IPS-18c (cell line): ENCODE measurements around the gene PINLYP.
A peak's percentile ranks its signal among the peaks of the same experiment; 100 is the strongest.
"Not testable (repeated sequence)": the region's sequence is repeated elsewhere in the genome, so short reads cannot be mapped to it uniquely, and the experiment has no call there.

Experiments
- H3K4me3 ChIP-seq: 2 replicates; pipeline ENCODE4 v1.7.0; 2013; ENCODE audit warnings: low read depth, mild to moderate bottlenecking, low read length, moderate library complexity; ENCODE audit not compliant: insufficient read depth
- H3K9me3 ChIP-seq: one replicate; pipeline ENCODE4 v1.6.1; 2013; ENCODE audit warnings: mild to moderate bottlenecking, low read length, moderate library complexity; ENCODE audit not compliant: control insufficient read depth, insufficient read depth

The PINLYP gene

DNA sequence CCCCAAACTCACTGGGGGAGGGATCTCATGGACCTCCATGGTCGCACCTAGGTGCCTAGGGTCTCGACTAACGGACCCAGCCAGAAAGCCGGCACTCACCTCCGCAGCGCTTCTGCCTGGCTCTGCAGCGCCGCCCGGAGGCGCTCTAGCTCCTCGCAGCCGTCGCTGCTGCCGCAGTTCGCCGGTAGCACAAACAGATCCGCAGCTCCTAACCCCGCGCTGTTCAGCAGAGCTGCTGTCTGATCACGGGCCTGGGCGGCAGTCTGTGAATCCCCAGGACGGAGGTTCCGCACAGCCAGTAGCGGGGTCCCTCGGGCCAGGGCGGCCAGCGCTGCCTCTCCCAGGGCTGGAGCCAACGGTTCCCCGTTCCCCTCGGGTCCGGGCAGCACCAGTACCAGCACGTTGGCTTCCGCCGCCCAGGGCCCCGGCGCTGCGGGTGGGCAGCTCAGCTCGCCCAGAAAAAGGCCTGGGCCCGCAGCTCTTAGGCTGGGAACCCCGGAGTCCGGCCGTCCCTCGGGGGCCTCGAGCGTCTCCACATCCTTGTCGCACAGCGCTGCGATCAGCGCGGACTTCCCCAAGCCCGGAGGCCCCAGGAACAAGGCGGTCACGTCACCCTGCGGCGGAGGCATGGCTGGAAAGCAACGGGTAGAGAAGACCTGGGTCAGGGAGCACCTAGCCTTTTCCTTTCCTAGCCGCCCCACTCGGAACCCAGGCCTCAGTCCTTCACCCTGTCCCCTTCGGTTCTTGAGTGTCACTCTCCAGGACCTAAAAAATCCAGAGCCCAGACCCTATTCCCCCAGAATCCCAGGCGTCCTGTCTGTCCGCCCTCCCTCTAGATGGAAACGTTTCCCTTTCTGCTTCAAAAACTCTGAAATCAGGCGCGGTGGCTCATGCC, 19.4 kb downstream of the PINLYP start:
- peak overlapping the region; percentile 71 for H3K4me3 ChIP-seq
- H3K9me3 ChIP-seq, result no peaks in the 10 kb centered on the region

DNA sequence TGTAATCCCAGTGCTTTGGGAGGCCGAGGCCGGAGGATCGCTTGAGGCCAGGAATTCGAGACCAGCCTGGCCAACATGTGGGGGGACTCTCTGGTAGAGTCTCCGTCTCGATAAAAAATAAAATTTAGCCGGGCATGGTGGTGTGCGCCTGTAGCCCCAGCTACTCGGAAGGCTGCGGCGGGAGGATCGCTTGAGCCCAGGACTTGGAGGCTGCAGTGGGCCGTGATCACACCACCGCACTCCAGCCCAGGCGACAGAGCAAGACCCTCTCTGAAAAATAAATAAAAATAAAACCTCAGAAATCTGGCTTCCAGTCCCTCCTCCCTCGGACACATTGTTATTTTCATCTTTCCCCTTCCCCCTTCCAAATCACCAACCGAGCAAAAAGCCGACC, 20.0 kb downstream of the PINLYP start:
- Histone ChIP-seq H3K4me3 (peak overlapping the region; percentile 71), H3K9me3 (no peaks in the 10 kb centered on the region)

DNA sequence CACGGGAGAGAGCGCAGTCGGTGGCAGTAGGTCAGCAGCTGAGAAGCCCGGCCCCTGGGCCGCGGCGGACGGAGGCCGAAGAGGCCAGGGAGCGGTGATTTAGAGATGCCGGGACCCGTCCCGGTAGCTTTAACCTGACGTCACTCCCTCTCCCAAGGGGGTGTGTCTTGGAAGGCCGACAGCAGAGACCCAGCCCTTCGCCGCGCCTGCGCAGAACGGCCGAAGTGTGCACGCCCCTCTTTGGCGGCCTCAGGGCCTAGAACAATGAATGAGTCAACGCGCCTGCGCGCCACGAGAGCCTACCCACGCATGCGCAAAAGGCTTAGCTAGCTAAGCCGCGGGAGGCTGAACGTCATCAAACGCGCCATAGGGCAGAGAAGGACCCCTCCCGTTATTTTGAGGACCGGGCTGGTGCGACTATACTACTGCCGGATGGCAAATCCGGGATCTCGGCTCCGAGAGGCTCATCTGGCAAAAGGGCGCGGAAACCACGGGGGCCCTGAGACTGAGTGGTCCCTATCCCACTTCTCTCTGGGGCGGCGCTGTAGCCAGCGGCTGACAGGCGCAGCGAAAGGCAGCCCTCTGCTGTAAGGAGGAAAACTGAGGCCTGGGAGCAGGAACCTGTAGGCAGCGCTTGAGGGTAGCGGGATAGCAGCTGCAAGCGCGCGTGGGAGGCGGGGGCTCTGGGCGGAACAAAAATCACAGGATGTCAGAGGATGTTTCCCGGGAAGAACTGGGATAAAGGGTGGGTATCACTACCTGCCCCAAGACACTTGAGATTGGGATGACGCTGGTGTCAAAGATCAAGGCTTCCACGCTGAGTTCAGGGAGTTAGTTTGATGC, 20.6 kb downstream of the PINLYP start, which contains the start of the genes IRGQ and ZNF576:
IRGQ (minus strand) TSS at position 136 of the 843 bp plus-strand sequence. CDS start 796 bp downstream, outside the sequence.
ZNF576 (plus strand) TSS at position 597 of the 843 bp plus-strand sequence. CDS start 514 bp downstream, outside the sequence.
- H3K9me3 ChIP-seq, result no peaks in the 10 kb centered on the region
- H3K4me3 ChIP-seq, result peak within 1 kb of the TSS; percentile 80

DNA sequence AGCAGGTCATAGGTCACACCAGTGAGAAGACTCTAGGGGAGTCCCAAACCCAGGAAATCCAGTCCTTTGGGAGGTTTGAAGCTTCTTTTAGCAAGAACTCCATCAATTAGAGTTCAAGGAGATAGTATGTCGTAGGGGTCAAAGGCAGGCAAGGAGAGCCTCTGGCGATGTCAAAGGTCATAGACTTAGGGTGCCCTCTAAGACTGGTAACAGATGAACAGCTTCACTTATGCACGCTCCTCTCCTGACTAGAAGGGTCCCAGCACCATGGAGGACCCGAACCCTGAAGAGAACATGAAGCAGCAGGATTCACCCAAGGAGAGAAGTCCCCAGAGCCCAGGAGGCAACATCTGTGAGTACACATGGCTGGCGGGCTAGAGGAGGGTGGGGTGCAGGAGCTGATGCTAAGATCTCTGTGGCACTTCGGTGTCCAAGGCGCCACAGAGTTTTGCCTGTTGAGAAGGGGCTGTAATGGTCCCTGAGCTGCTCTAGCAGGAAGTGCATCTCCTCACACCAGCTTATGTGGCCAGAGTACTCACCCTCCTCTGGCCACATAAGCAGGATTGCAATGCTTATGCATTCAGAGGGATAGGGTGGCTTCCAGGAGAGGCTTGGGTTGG, 21.4 kb downstream of the PINLYP start:
- Histone ChIP-seq H3K9me3 (no peaks in the 10 kb centered on the region), H3K4me3 (peak overlapping the region; percentile 80)

DNA sequence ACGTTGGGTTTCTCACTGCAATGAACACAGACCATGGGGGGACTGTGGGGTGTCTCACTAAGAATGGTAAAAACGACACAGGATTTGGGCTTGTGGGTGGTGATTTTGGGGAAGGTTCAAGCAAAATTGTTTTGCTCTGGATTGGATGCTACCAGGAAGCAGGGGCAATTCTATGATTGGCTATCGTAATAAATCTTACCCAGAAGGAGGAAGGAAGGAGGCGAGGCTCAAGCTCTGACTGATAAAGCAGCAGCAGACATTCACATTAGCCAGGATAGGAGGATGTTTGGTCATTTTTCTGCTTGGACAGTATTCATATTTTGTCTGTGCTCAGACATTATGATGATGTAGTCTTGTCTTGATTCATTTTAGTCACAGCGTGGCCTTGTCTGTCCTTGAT, 22.3 kb downstream of the PINLYP start:
- H3K4me3 ChIP-seq, result peak overlapping the region; percentile 80; the same call in 1 of the 2 replicates
- H3K9me3 ChIP-seq, result no peaks in the 10 kb centered on the region

DNA sequence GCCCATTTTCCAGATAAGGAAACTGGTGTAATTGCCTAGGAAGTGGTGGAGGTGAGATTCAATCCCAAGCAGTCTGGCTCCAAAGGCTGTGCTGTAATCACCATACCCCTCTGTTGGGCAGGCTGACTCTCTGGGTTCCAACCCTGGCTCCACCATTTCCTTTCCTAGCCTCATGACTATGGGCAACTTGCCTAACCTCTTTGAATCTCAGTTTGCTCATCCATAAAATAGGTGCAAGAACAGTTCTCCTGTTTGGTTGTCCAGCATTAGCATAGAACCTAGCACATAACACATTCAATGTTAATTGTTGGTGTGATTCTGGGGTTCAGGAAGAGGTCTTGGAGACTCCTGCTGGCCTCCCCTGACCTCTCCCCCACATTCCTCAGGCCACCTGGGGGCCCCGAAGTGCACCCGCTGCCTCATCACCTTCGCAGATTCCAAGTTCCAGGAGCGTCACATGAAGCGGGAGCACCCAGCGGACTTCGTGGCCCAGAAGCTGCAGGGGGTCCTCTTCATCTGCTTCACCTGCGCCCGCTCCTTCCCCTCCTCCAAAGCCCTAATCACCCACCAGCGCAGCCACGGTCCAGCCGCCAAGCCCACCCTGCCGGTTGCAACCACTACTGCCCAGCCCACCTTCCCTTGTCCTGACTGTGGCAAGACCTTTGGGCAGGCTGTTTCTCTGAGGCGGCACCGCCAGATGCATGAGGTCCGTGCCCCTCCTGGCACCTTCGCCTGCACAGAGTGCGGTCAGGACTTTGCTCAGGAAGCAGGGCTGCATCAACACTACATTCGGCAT, 23.0 kb downstream of the PINLYP start:
- Histone ChIP-seq H3K9me3 (no peaks in the 10 kb centered on the region), H3K4me3 (no peak overlapping the region)

DNA sequence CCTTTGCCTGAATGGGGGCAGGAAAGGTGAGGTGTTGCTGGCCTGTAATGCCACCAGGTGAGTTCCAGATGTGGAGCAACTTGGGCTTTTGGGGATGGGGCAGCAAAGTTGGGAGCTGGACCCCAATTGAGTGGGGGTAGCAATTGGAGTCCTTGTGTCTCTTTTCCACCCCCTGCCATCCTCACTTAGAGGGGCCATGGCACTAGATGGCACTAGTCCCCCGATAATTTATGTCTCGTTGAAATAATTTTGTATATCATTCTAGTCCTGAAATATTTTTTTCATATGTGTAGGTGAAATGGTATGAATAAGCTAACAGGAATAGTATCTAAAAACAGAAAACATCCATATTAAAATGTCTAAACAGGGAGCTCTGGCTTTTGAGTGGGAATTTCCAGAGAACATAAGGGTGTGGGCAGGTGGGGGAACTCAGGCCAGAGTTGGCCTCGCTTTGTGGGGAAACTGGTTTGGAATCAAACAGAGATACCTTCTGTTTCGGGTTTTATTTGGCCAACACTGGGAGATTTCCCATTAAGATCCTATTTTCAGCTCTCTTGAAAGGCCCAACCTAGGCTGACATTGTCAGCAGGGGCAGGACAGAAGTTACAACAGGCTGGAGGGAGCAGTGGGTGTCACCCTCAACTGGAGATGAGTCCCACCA, 24.2 kb downstream of the PINLYP start:
- H3K4me3 ChIP-seq, result no peak overlapping the region
- no peaks in the 10 kb centered on the region for H3K9me3 ChIP-seq

DNA sequence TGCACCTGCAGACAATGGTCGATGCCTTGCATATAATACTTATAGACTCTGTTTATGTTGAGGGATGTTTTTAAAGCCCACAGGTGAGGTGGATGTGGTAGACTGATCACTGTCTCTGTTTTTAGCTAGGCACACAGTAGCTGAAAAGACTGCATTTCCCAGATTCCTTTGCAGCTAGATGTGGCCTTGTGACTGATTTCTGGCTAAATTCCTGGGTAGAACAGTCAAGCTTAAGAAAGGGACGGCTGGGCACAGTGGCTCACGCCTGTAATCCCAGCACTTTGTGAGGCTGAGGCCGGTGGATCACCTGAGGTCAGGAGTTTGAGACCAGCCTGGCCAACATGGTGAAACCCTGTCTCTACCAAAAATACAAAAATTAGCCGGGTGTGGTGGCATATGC, 24.7 kb downstream of the PINLYP start:
- not testable (repeated sequence) for H3K4me3 ChIP-seq, H3K9me3 ChIP-seq

DNA sequence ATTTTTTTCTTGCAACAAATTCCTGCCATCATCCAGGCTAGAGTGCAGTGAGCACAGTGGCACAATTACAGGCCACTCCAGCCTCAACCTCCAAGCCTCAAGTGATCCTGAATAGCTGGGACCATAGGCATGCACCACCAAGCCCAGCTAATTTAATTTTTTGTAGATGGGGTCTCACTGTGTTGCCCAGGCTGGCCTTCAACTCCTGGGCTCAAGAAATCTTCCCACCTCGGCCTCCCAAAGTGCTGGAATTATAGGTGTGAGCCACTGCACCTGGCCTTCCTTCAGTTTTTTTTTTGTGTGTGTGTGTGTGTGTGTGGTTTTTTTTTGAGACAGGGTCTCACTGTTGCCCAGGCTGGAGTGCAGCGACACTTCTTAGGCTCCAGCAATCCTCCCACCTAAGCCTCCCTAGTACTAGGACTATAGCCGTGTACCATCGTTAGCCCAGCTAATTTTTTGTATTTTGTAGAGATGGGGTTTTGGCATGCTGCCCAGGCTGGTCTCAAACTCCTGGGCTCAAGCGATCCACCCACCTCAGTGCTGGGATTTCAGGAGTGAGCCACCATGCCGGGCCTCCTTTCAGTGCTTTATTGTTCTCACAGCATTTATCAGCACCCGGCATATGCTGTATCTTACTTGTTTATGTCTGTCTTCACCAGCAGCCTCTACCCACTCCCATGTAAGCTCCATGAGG, 30.4 kb downstream of the PINLYP start:
- no peak overlapping the region for H3K4me3 ChIP-seq
- H3K9me3 ChIP-seq, result no peaks in the 10 kb centered on the region

DNA sequence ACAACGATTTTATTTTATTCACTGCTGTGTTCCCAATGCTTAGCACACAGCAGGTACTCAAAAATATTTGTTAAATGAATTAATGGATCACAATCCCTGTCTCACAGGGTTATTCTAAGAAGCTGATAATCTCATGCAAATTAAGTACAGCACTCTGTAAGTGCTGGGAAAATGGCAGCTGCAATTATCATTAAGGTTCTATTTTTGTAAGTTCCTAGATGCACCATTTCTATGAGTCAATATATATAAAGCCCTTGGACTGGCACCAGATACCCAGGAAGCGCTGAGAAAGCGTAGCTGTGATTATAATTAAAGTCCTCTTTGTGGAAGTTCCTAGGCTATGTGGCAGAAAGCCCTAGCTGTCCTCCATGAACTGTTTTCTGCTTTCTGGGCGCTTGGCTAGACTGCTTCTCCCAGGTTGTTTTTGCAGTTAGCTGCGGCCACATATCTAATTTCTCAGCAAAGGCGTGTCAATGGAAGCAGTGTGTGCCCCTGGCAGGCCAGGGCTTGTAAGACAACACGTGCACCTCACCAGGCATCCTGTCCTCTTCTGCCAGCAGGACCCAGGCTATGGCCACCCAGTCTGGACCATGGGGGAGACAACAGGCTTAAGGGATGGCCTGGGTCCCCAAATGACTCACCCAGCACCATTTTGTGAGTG, 31.1 kb downstream of the PINLYP start:
- Histone ChIP-seq H3K9me3 (no peaks in the 10 kb centered on the region), H3K4me3 (no peak overlapping the region)

DNA sequence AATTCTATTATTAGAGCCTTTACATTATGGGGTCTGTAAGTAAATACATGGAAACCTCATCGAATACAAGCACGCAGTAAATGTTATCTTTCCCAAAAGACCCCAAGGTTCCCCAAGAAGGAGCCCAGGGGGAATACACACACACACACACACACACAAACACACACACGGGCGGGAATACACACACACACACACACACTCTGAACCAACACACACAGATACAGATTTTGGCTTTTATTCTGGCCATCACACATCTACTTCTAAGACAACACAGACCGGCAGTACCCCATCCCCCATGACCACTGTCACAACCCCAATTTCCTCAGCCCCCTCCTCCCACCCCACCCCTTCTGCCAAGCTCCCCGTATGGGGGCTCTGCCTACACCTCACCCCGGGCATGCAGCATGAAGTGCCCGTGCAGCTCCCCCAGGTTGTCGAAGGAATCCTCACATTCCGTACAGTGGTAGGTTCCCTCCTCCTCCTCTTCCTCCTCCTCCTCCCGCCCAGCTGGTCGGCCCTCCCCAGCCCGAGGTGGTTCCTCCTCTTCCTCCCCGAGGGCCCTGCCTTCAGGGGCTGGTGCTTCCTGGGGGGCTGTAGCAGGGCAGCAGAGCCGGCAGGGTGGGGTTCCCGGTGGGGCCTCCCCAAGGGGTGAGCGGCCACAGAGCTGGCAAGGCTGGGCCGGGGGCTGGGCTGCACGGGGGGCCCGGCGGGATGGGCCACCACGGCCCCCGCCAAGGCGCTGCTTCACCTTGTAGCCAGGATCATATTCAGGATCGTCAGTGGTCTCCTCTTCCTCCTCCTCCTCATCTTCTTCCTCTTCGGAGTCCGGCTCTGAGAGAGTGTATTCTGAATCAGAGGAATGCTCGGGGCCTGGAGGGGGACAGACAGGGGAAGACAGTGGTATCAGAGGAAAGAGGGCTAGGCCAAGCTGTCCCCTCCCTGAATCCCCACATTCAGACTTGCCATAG, 31.9 kb downstream of the PINLYP start:
- H3K9me3 ChIP-seq, result no peaks in the 10 kb centered on the region
- H3K4me3 ChIP-seq, result no peak overlapping the region

DNA sequence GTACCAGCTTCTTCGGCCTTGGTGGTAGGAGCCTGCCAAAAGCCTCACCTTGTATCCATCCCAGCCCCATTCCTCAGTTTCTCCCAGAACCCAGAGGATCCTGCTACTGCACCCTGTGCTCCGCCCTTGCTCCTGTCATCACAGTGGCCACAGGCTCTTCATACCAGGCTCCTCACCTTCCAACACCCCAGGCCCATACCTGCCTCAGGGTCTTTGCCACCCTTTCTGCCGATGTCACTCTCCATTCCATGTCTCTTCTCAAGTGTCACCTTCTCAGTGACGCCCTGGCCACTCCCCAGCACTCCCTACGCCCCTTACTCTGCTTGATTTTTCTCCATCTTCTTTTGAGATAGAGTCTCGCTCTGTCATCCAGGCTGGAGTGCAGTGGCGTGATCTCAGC, 34.3 kb downstream of the PINLYP start:
- Histone ChIP-seq H3K4me3 (no peak overlapping the region), H3K9me3 (no peaks in the 10 kb centered on the region)

DNA sequence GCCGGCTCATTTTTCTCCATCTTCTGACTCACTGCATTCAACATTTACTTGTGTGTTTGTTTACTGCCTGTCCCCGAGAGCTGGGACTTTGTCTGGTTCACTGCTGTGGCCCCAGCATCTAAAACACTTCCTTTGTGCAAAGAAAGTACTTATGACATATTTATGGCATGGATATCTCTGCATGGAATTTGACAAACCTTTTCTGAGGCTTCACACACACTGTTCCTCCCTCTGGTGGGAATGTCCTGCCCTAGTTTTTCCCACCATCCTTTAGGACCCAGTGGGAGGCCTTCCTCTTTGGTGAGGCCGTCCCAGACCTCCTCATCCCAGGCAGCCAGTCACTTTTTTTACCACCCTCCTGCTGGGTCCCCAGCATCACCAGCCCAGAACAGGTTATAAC, 34.9 kb downstream of the PINLYP start:
- H3K4me3 ChIP-seq, result no peak overlapping the region
- H3K9me3 ChIP-seq, result no peaks in the 10 kb centered on the region

DNA sequence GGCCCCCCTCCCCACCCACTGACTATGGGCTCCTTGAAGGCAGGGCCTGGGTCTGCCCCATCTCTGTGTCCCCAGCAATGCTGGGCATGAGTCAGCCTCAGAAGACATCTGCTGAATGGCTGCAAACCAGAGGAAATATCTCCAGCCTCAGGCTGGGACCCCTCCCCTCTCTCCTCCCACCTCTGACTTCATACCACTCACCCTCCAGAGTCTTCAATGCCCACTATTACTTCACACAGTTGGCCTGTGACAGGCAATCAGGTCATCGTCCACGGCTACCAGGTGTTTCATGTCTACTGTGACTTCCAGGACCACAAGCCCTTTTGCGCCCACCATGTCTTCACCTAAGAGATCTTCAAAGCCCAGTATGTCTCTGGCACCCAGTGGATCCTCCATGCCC, 36.2 kb downstream of the PINLYP start, which contains the start of gene SRRM5:
SRRM5 (plus strand) TSS at position 301 of the 400 bp plus-strand sequence; CDS start at position 335, 34 bp downstream.
- no peak within 1 kb of the TSS for H3K4me3 ChIP-seq
- H3K9me3 ChIP-seq, result no peaks in the 10 kb centered on the region
